LNCAP (cell line): ENCODE measurements around the gene TNIK.

Experiments used
- TF ChIP-seq, protein P1 (sequence below): fragments of 450-650 bp; IDR thresholded peaks from 2 replicates; pipeline ENCODE4 v1.5.1; 2017; ENCODE audit warnings: mild to moderate bottlenecking

TNIK gene

GRCh38 chr3:171126478-171127209 lies 333.6 kb downstream of the TNIK start:
- TF ChIP-seq, protein P1, sequence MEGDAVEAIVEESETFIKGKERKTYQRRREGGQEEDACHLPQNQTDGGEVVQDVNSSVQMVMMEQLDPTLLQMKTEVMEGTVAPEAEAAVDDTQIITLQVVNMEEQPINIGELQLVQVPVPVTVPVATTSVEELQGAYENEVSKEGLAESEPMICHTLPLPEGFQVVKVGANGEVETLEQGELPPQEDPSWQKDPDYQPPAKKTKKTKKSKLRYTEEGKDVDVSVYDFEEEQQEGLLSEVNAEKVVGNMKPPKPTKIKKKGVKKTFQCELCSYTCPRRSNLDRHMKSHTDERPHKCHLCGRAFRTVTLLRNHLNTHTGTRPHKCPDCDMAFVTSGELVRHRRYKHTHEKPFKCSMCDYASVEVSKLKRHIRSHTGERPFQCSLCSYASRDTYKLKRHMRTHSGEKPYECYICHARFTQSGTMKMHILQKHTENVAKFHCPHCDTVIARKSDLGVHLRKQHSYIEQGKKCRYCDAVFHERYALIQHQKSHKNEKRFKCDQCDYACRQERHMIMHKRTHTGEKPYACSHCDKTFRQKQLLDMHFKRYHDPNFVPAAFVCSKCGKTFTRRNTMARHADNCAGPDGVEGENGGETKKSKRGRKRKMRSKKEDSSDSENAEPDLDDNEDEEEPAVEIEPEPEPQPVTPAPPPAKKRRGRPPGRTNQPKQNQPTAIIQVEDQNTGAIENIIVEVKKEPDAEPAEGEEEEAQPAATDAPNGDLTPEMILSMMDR = no peak

GRCh38 chr3:171125010-171125409 lies 335.2 kb downstream of the TNIK start:
- TF ChIP-seq, protein P1 = no peak

DNA sequence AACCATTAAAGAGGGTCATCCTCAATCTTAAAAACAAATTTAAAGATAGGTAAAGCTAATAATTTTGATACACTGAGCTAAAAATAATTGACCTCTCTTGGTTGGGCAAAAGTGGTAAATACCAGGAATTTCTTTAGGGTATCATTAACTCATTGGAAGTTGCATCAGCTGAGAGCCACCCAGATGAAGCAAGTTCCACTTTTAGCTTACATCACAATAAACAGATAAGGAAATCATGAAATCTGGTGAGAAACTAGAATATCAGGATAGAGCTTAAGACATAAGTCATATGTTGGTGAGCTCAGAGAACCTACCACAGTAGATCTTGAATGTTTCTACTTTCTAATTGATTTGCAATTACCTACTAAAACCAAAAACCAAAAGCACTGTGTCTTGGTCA lies 336.3 kb downstream of the TNIK start:
- TF ChIP-seq, protein P1 = no peak

DNA sequence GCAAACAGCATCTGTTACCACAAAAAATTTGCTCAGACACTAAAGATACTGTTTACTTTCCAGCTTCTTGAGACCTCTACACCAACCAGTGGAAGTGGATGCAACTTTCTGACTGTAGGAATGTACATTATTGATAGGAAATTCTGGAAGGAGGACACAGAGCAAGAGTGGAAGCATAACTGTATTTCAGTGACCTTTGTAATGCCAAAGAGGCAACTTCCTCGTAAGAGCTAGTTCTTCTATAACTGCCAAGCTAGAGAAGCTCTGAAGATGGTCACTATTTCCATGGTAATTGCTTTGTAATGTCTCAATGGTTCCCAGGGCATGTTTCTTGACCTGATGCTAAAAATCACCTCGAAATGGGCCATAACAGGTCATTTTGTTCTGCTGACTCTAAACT lies 337.3 kb downstream of the TNIK start:
- TF ChIP-seq, protein P1 = no peak

- TF ChIP-seq, protein P1 = no peak
These were observed 338.0 kb downstream of the TNIK start for GRCh38 chr3:171122240-171122639.

- TF ChIP-seq, protein P1 = no peak
These were observed 338.4 kb downstream of the TNIK start for GRCh38 chr3:171121801-171122200.

GRCh38 chr3:171116824-171117395 lies 343.3 kb downstream of the TNIK start:
- TF ChIP-seq, protein P1 = no peak

DNA sequence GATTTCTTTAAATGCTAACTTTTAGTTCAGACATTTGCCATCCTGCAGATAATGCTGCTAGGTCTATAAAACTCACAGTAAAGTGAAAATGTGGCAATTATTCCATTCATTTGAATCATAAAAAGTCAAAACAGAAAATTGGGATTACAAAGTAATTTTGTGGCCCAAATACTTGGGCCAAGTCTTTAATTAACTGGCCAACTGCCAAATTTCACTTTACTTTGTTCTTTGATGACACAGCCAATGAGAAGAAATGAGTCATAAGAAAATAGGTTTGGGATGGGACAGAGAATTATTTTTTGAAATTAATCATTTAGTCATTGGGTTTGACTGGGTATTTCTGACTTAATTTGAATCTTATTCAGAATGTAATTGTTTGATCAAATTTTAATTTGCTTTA lies 343.8 kb downstream of the TNIK start:
- TF ChIP-seq, protein P1 = no peak
